OCI-LY1 (cell line): ENCODE data around the gene GHRH.

Experiments
- H2AFZ ChIP-seq: fragments of 200-600 bp; sonication (generic), shearing (Covaris generic); 2 replicates; pipeline ENCODE4 v1.6.0; 2014; ENCODE audit warnings: antibody characterized with exemption, mild to moderate bottlenecking, low read length
- H3F3A ChIP-seq: fragments of 200-600 bp; sonication (generic), shearing (Covaris generic); 2 replicates; pipeline ENCODE4 v1.6.0; 2014; ENCODE audit warnings: mild to moderate bottlenecking, antibody characterized with exemption, low read length, moderate library complexity; ENCODE audit not compliant: insufficient read depth
- H3K27ac ChIP-seq: fragments of 200-600 bp; sonication (generic); 2 replicates; pipeline ENCODE4 v1.5.1; 2014; ENCODE audit warnings: low read length, mixed run types, mild to moderate bottlenecking, low read depth; ENCODE audit not compliant: poor library complexity, severe bottlenecking
- H3K27me3 ChIP-seq: fragments of 200-600 bp; sonication (generic); 2 replicates; pipeline ENCODE4 v1.6.0; 2014; ENCODE audit warnings: antibody characterized with exemption, mild to moderate bottlenecking, low read length, moderate library complexity; ENCODE audit not compliant: insufficient read depth
- H3K36me3 ChIP-seq: fragments of 200-600 bp; sonication (generic); 2 replicates; pipeline ENCODE4 v1.6.1; 2014; ENCODE audit warnings: mild to moderate bottlenecking, antibody characterized with exemption, low read length, moderate library complexity, mixed read lengths; ENCODE audit not compliant: insufficient read depth
- H3K4me1 ChIP-seq: fragments of 200-600 bp; sonication (generic); 2 replicates; pipeline ENCODE4 v1.5.1; 2014; ENCODE audit warnings: mild to moderate bottlenecking, low read length, moderate library complexity; ENCODE audit not compliant: insufficient read depth, severe bottlenecking
- H3K4me2 ChIP-seq: fragments of 200-600 bp; sonication (generic), shearing (Covaris generic); 2 replicates; pipeline ENCODE4 v1.6.1; 2014; ENCODE audit warnings: low read length
- H3K4me3 ChIP-seq: fragments of 200-600 bp; sonication (generic); 2 replicates; pipeline ENCODE4 v1.5.1; 2014; ENCODE audit warnings: low read length, low read depth, mild to moderate bottlenecking, mixed read lengths; ENCODE audit not compliant: poor library complexity, severe bottlenecking
- H3K79me2 ChIP-seq: fragments of 200-600 bp; shearing (Covaris generic); 2 replicates; pipeline ENCODE4 v1.6.1; 2016; ENCODE audit warnings: mixed run types, low read length, mixed read lengths; ENCODE audit not compliant: insufficient read depth
- H3K9ac ChIP-seq: fragments of 200-600 bp; sonication (generic), shearing (Covaris generic); 2 replicates; pipeline ENCODE4 v1.6.1; 2014; ENCODE audit warnings: mild to moderate bottlenecking, low read length, mixed read lengths
- H3K9me2 ChIP-seq: fragments of 200-600 bp; sonication (generic), shearing (Covaris generic); 2 replicates; pipeline ENCODE4 v1.6.1; 2014; ENCODE audit warnings: low read depth, mild to moderate bottlenecking, low read length, mixed read lengths
- H3K9me3 ChIP-seq: fragments of 200-600 bp; shearing (Covaris generic); 2 replicates; pipeline ENCODE4 v1.6.1; 2014; ENCODE audit warnings: low read length, mixed read lengths
- H4K20me1 ChIP-seq: fragments of 200-600 bp; sonication (generic), shearing (Covaris generic); 2 replicates; pipeline ENCODE4 v1.6.0; 2016; ENCODE audit warnings: mild to moderate bottlenecking, low read length; ENCODE audit not compliant: insufficient read depth
- CTCF ChIP-seq: fragments of 200-600 bp; sonication (generic), shearing (Covaris generic); IDR thresholded peaks from 2 replicates; pipeline ENCODE4 v1.5.1; 2017; ENCODE audit warnings: mild to moderate bottlenecking, antibody characterized with exemption, low read length, moderate library complexity, mixed read lengths
- EZH2 ChIP-seq: fragments of 200-600 bp; sonication (generic), shearing (Covaris generic); IDR thresholded peaks from 2 replicates; pipeline ENCODE4 v1.8.0; 2017; ENCODE audit warnings: borderline replicate concordance, mixed run types, mild to moderate bottlenecking, antibody characterized with exemption, low read length, moderate library complexity, mixed read lengths

The GHRH gene

GRCh38 chr20:37305079-37305478, 43.5 kb upstream of the GHRH start:
- Histone ChIP-seq H2AFZ (no peak overlapping the region), H3K4me3 (no peak overlapping the region), H3K36me3 (peaks cover 27% of the 10 kb centered on the region), H4K20me1 (no peaks in the 10 kb centered on the region), H3K9me2 (no peaks in the 10 kb centered on the region), H3K9me3 (no peaks in the 10 kb centered on the region), H3K79me2 (no peaks in the 10 kb centered on the region), H3K27me3 (no peaks in the 10 kb centered on the region), H3K4me1 (no peaks in the 10 kb centered on the region), H3K4me2 (no peak overlapping the region), H3F3A (no peaks in the 10 kb centered on the region), H3K27ac (no peak overlapping the region), H3K9ac (no peak overlapping the region)
- TF ChIP-seq EZH2: no peak
- no peak for TF ChIP-seq CTCF

GRCh38 chr20:37303637-37304036, 42.0 kb upstream of the GHRH start:
- no peaks in the 10 kb centered on the region for H3K9me2 ChIP-seq
- no peak overlapping the region for H3K4me2 ChIP-seq
- H3K9ac ChIP-seq: no peak overlapping the region
- no peaks in the 10 kb centered on the region for H3K9me3 ChIP-seq
- H2AFZ ChIP-seq: no peak overlapping the region
- H3K4me1 ChIP-seq: no peaks in the 10 kb centered on the region
- no peak overlapping the region for H3K27ac ChIP-seq
- no peak overlapping the region for H3K4me3 ChIP-seq
- no peak for TF ChIP-seq EZH2
- TF ChIP-seq CTCF: no peak
- no peaks in the 10 kb centered on the region for H3K79me2 ChIP-seq
- no peaks in the 10 kb centered on the region for H3K27me3 ChIP-seq
- peaks cover 27% of the 10 kb centered on the region for H3K36me3 ChIP-seq
- no peaks in the 10 kb centered on the region for H3F3A ChIP-seq
- no peaks in the 10 kb centered on the region for H4K20me1 ChIP-seq

- no peak overlapping the region for H3K4me2 ChIP-seq
- H3F3A ChIP-seq: no peaks in the 10 kb centered on the region
- no peaks in the 10 kb centered on the region for H3K9me2 ChIP-seq
- H3K9me3 ChIP-seq: no peaks in the 10 kb centered on the region
- H3K4me3 ChIP-seq: no peak overlapping the region
- TF ChIP-seq CTCF (no peak), EZH2 (no peak)
- no peaks in the 10 kb centered on the region for H4K20me1 ChIP-seq
- no peaks in the 10 kb centered on the region for H3K4me1 ChIP-seq
- H3K79me2 ChIP-seq: no peaks in the 10 kb centered on the region
- H3K27ac ChIP-seq: no peak overlapping the region
- no peak overlapping the region for H2AFZ ChIP-seq
- no peak overlapping the region for H3K9ac ChIP-seq
- H3K27me3 ChIP-seq: no peaks in the 10 kb centered on the region
- H3K36me3 ChIP-seq: peaks cover 27% of the 10 kb centered on the region
These were observed 41.4 kb upstream of the GHRH start for GRCh38 chr20:37302981-37303380.
